ENCODE measurements around the gene BST2. TPM values are rescaled to one million over a fixed set of nuclear protein-coding genes. Genes with fewer than 3 reads are reported as not detected.
A peak's percentile ranks its signal among the peaks of the same experiment; 100 is the strongest.

The BST2 gene
- total and polyA plus RNA-seq, 8 donors: 3.9 to 34.6 (median 16.5) TPM

DNA sequence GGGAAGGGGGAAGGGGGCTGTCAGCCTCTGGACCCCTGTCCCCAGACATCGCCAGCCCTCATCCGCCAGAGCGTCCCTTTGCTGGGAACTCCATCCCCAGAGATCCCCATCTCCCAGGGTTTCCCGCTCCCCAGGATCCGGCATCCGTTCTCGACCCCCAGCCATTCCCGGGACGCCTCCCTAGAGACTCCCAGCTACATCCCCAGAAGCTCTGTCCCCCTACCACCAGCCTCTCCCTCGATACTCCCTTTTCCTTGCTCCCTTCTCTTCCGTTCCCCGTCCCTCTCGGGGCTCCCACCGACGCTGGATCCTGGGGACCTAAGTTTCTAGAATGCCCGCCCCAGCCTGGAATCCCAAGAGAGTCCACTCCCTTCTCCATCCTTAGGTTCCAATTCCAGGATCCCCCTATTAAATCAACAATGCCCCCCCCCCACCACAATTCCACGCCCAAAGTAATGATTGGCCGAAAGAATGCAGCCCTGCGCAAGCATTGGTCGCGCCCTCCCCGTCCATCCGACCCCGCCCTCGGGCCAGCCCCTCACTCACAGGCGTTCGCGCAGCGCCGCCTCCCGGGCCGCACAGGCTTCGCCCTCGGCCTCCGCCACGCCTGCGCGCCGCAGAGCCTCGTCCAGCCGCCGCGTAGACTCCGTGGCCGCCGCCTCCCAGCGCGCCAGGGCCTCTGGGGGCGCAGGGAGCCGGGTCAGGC, 14.6 kb downstream of the BST2 start:
- H3K4me1 ChIP-seq: peaks cover 0 to 7% (median 6%) of the 10 kb centered on the region in 3 donors
- intact Hi-C loops (cut with DNase I): no loop called here
- peak; percentile 75 to 90 (median 84) for DNase-seq
- no peak for FAIRE-seq
- H3K9me3 ChIP-seq: no peaks in the 10 kb centered on the region
- H3K27ac ChIP-seq: no peak overlapping the region
- no peaks in the 10 kb centered on the region for H3K36me3 ChIP-seq
- peaks cover 0 to 4% (median 0%) of the 10 kb centered on the region in 4 donors for H3K27me3 ChIP-seq
- peak; percentile 92 to 99 (median 98) for ATAC-seq
- TF ChIP-seq, protein P1, sequence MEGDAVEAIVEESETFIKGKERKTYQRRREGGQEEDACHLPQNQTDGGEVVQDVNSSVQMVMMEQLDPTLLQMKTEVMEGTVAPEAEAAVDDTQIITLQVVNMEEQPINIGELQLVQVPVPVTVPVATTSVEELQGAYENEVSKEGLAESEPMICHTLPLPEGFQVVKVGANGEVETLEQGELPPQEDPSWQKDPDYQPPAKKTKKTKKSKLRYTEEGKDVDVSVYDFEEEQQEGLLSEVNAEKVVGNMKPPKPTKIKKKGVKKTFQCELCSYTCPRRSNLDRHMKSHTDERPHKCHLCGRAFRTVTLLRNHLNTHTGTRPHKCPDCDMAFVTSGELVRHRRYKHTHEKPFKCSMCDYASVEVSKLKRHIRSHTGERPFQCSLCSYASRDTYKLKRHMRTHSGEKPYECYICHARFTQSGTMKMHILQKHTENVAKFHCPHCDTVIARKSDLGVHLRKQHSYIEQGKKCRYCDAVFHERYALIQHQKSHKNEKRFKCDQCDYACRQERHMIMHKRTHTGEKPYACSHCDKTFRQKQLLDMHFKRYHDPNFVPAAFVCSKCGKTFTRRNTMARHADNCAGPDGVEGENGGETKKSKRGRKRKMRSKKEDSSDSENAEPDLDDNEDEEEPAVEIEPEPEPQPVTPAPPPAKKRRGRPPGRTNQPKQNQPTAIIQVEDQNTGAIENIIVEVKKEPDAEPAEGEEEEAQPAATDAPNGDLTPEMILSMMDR (IDR thresholded peaks at IDR 0.05): peak; percentile 21 to 50 (median 46)
- peak overlapping the region in 2 of 4 donors; percentile 17 to 40 for H3K4me3 ChIP-seq
- 1 to 3% methylated on average over 48 to 50 of the region's 50 CpGs for WGBS, 2 donors

DNA sequence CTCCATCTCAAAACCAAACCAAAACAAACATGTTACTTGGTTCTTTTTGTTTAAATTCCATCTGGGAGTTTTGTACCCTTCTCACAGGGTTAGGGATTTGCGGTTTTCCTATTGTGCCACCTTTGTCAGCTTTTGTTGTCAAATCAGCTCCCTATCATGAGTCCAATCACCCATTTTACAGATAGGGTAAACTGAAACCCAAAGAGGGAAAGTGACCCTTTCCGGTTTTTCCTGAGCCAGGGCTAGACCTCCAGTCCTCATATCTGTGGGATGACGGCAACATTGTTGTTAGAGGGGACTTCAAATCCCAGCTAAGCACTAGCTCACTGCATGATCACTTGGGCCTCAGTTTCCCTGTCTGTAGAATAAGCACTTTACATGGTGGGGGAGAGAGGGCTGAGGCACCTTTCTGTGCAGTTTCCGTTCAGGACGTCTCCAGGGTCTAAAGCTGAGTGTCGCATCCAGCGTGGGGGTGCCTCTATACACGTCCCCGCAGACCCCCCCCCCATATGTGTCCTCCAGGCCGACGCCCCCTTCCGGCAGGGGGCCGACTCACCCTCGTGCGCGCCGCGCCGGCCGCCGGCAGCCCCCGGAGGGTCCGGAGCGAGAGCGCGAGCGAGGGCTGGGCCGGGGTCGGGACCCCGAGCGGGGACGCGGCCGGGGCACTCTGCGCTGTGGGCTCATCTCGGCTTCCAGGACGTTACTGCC, 15.3 kb downstream of the BST2 start:
- peaks cover 0 to 7% (median 6%) of the 10 kb centered on the region in 3 donors for H3K4me1 ChIP-seq
- intact Hi-C loops (cut with DNase I): no loop called here
- ATAC-seq (no peak), FAIRE-seq (no peak), DNase-seq (peak in 1 of 6 donors; percentile 55)
- no peaks in the 10 kb centered on the region for H3K36me3 ChIP-seq
- H3K9me3 ChIP-seq: no peaks in the 10 kb centered on the region
- 9 to 11% methylated on average over 34 to 37 of the region's 37 CpGs for WGBS, 2 donors
- H3K4me3 ChIP-seq: peak overlapping the region in 2 of 4 donors; percentile 17 to 40
- TF ChIP-seq, protein P1 (IDR thresholded peaks at IDR 0.05): no peak
- H3K27ac ChIP-seq: no peak overlapping the region
- H3K27me3 ChIP-seq: peaks cover 0 to 4% (median 0%) of the 10 kb centered on the region in 4 donors

DNA sequence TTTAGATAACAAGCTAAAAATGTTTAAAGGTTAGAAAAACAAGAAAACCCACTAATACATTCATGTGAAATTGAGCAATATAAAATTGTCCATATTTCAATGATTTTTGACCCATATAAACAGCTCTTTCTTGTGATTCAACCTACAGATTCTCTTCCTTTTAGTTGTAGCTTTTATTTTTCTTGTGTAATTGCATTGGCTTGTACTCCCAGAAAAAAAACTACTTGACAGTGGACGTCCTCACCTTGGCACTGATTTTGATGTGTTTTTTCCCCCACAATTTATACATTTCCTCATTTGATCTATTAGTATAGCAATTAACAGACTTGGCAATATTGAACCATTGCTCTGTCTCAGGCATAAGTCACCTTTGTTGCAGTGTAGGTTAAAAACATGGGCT, 16.1 kb downstream of the BST2 start:
- TF ChIP-seq, protein P1 (IDR thresholded peaks at IDR 0.05): no peak
- Histone ChIP-seq H3K4me3 (no peak overlapping the region), H3K36me3 (no peaks in the 10 kb centered on the region), H3K4me1 (peaks cover 0 to 7% (median 6%) of the 10 kb centered on the region in 3 donors), H3K9me3 (no peaks in the 10 kb centered on the region), H3K27me3 (peaks cover 0 to 4% (median 0%) of the 10 kb centered on the region in 4 donors), H3K27ac (no peak overlapping the region)
- DNase-seq: no peak
- WGBS, 2 donors: 15 to 16% methylated on average over 1 of the region's 1 CpG
- intact Hi-C loops (cut with DNase I): no loop called here
- no peak for ATAC-seq
- FAIRE-seq: no peak

DNA sequence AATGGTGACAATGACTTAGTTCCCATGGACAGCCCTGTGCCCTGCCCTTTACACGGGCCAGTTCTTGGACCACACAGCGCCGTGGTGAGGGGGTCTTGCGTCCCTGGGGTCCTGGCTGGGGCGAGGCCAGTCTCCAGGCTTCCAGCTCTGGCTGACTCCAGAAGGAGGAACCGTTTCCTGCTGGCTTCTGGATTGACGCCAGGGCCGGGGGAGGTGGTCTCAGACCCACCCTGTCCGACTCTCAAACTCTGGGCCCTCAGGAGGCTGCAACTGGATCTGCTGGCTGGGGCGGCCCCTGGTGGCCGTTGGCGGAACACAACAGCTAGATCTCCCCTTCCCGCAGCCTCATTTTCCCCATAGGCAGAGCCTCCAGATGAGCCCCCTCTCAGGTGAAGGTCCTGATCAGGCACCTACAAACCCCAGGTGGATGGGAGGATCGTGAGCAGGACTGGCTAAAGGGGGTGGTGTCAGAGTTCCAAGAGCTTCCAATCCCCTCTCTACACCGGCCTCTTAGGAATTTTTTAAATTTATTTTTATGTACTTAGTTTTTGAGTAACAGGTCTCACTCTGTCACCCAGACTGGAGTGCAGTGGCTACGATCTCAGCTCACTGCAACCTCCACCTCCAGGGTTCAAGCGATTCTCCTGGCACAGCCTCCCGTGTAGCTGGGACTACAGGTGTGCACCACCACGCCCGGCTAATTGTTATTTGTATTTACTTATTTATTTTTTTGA, 19.4 kb downstream of the BST2 start:
- Histone ChIP-seq H3K9me3 (no peaks in the 10 kb centered on the region), H3K4me1 (peaks cover 0 to under 1% (median 0%) of the 10 kb centered on the region in 3 donors), H3K27me3 (no peaks in the 10 kb centered on the region), H3K36me3 (no peaks in the 10 kb centered on the region), H3K27ac (no peak overlapping the region), H3K4me3 (no peak overlapping the region)
- DNase-seq (peak in 5 of 6 donors; percentile 22 to 81 (median 68)), ATAC-seq (peak in 3 of 4 donors; percentile 66 to 71 (median 66)), FAIRE-seq (no peak)
- 33% methylated on average over 20 of the region's 20 CpGs for WGBS, 2 donors
- intact Hi-C loops (cut with DNase I): no loop called here
- TF ChIP-seq, protein P1 (IDR thresholded peaks at IDR 0.05): peak; percentile 76 to 92 (median 77)
